Epithelial cell of esophagus (primary cell): ENCODE measurements around the gene SLC15A5.
A peak's percentile ranks its signal among the peaks of the same experiment; 100 is the strongest.

Source experiments
- DNase-seq: peaks from one replicate; pipeline ENCODE4 v3.0.0; 2010; ENCODE audit warnings: low read depth
- H3K4me3 ChIP-seq: 2 replicates; pipeline ENCODE4 v1.5.1; 2011; ENCODE audit warnings: mild to moderate bottlenecking, low read length, control low read depth
- CTCF ChIP-seq: IDR thresholded peaks from 2 replicates; pipeline ENCODE4 v1.5.1; 2011; ENCODE audit warnings: low read depth, mild to moderate bottlenecking, low read length, control low read depth, inconsistent platforms; ENCODE audit not compliant: insufficient read depth; ENCODE audit errors: missing control alignments

The SLC15A5 gene

GRCh38 chr12:16269946-16270345, 7.5 kb downstream of the SLC15A5 start:
- no peak for DNase-seq
- TF ChIP-seq CTCF, result no peak
- no peak overlapping the region for H3K4me3 ChIP-seq

- no peak for DNase-seq
- no peak overlapping the region for H3K4me3 ChIP-seq
- no peak for TF ChIP-seq CTCF
Observed at GRCh38 chr12:16266085-16266484, 11.4 kb downstream of the SLC15A5 start.

- DNase-seq, result no peak
- no peak overlapping the region for H3K4me3 ChIP-seq
- TF ChIP-seq CTCF, result no peak
Observed at GRCh38 chr12:16261944-16262475, 15.5 kb downstream of the SLC15A5 start.

GRCh38 chr12:16260206-16260605, 17.3 kb downstream of the SLC15A5 start:
- no peak for TF ChIP-seq CTCF
- H3K4me3 ChIP-seq, result no peak overlapping the region
- no peak for DNase-seq

- DNase-seq, result no peak
- no peak for TF ChIP-seq CTCF
- no peak overlapping the region for H3K4me3 ChIP-seq
Observed at GRCh38 chr12:16258963-16259362, 18.5 kb downstream of the SLC15A5 start.

GRCh38 chr12:16246264-16246663, 31.2 kb downstream of the SLC15A5 start:
- no peak overlapping the region for H3K4me3 ChIP-seq
- peak; percentile 81 for DNase-seq
- no peak for TF ChIP-seq CTCF

GRCh38 chr12:16245209-16245608, 32.3 kb downstream of the SLC15A5 start:
- H3K4me3 ChIP-seq, result no peak overlapping the region
- DNase-seq, result no peak
- no peak for TF ChIP-seq CTCF
